HG03432 (cell line): ENCODE results near the gene ADD2.
"Not testable (repeated sequence)": the region's sequence is repeated elsewhere in the genome, so short reads cannot be mapped to it uniquely, and the experiment has no call there.

Experiments used
- ATAC-seq: cut with Tn5 transposase; IDR thresholded peaks from one replicate; pipeline ENCODE4 v1.9.1; 2021; ENCODE audit warnings: mild to moderate bottlenecking, moderate library complexity; ENCODE audit not compliant: unreplicated experiment

ADD2 gene

GRCh38 chr2:70647873-70648481, 120.0 kb downstream of the ADD2 start:
- ATAC-seq = no peak

- no peak for ATAC-seq
These were observed 121.6 kb downstream of the ADD2 start for GRCh38 chr2:70646420-70646818.

GRCh38 chr2:70645733-70646419, 122.1 kb downstream of the ADD2 start:
- ATAC-seq = no peak

- no peak for ATAC-seq
These were observed 124.3 kb downstream of the ADD2 start for GRCh38 chr2:70643715-70644114.

- no peak for ATAC-seq
These were observed 126.7 kb downstream of the ADD2 start for GRCh38 chr2:70641263-70641784.

GRCh38 chr2:70639841-70640436, 128.1 kb downstream of the ADD2 start:
- ATAC-seq = no peak

- ATAC-seq = no peak
These were observed 129.4 kb downstream of the ADD2 start for GRCh38 chr2:70638561-70638960.

DNA sequence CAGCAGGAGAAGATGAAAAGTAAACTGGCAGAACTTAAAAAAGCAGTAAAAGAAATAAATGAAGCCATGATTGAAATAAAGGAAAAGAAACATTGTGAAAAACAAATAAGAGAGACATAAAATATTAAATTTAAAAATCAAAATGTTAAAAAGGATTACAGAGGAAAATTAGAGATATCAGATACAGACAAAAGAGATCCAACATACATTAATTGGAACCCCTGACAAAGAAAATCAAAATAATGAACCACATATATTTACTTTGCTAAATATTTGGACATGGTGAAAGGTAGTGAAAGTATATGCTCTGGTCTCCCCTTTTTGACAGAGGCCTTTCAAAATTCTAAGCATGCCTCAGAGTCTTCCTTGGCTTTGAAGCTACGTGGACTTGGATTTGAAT, 134.5 kb downstream of the ADD2 start:
- ATAC-seq = no peak

- no peak for ATAC-seq
These were observed 135.0 kb downstream of the ADD2 start for GRCh38 chr2:70632966-70633365.

DNA sequence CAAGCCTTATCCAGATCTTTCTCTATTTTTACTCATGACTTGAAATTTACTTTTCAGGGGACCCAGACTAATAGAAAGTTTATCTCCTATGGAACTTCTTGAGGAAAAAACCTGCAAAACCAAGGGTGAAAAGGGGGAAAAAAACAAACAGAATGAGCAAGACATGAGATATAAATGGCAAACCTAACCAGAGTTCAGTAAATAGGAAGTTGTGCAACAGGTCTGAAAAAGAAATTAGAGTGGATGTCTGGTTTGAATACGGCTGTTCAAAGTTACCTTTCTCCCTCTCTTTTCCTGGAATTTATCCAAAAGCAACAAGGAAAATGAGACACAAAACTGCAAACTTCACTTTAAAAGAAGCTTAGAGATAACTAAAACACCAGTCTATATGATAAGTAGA, 135.6 kb downstream of the ADD2 start:
- ATAC-seq = no peak

DNA sequence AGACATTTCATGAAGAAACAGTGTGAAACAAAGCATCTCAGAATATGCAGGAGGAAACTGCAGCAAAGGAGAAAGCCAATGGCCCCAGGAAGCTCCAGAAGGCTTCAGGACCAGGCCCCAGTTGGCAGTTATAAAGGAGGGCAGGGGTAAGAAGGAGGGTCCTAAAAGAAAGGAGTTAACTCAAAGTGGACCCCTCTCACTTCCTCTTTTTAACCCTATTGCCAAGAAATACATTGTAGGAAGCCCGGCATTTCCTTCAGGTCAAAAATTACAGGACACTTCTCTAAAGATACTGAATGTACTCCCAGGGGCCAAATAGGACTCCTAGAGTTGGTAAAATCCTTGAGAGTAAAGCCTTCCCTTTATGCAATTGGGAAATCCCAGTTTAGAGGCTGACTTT, 137.2 kb downstream of the ADD2 start:
- no peak for ATAC-seq

- ATAC-seq = no peak
These were observed 140.6 kb downstream of the ADD2 start for GRCh38 chr2:70627211-70627898.

GRCh38 chr2:70626254-70626990, 141.6 kb downstream of the ADD2 start:
- no peak for ATAC-seq

- not testable (repeated sequence) for ATAC-seq
These were observed 146.5 kb downstream of the ADD2 start for GRCh38 chr2:70621536-70621935.

GRCh38 chr2:70620020-70620419, 148.0 kb downstream of the ADD2 start:
- ATAC-seq = no peak

GRCh38 chr2:70619167-70619566, 148.8 kb downstream of the ADD2 start:
- no peak for ATAC-seq

DNA sequence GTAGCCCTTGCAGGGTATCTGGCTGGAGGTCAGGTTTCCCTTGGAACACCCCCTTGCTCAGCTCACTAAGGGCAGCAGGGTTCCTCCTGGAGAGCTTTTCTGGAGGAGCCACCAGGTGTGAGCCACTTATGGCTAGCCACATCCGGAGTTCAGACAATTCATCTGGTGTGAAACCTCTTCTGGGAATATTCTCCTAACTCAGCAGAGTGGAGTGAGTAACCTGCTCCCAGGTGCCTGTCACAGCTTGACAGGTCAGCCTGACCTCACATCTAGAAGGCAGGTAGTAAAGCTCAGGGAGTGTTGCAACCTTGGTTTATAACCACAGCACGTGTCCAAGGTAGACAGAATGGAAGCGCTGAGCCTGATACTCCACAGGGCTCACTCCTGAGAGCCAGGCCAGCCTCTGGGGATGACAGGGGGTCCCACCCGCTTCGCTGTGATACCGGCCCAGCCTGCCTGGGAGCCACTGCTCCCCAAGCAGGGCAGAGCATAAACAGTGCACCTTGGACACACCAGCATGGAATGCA, 151.8 kb downstream of the ADD2 start:
- ATAC-seq = no peak

DNA sequence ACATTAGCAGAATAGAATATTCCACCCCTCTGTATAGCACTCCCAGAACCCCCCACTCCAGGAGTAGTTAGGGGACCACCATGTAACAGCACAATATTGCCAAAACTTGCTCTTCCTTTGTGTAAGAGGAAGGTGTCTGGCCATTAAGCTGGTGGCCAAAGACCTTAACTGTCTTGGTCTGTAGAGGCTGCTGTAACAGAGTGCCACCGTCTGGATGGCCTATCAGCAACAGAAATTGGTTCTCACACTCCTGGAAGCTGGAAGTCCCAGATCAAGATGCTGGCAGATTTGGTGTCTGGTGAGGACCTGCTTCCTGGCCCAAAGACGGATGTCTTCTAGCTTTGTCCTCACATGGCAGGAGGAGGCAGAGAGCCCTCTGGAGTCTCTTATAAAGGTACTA, 152.8 kb downstream of the ADD2 start:
- ATAC-seq = no peak

DNA sequence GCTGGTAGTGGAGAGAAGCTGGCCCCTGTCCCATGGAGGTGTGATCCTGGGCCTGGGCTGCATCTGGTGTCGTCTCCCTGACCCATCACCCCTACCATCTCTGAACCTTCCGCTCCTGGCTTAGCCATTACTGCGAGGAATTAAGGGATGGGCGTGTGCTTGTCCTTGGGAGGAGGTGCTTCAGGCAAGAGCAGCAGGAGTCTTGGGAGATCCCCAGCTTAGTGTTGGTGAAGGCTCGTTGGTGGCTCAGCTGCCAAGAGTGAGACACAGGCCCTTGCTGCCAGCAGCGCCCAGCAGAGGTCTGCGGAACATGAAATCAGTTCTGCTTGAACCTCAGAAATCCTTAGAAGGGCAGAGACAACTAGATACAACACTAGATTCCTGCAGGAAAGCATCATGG, 154.5 kb downstream of the ADD2 start:
- no peak for ATAC-seq

GRCh38 chr2:70612574-70612973, 155.4 kb downstream of the ADD2 start:
- no peak for ATAC-seq

- ATAC-seq = no peak
These were observed 159.6 kb downstream of the ADD2 start for GRCh38 chr2:70608373-70608772.
